HL-60/S4 (cell line): Measurements from ENCODE around the gene CNNM4.

ENCODE experiments used
- in situ Hi-C: fragments of 300-500 bp; cut with MboI; formaldehyde crosslinking; loops from 2 replicates; pipeline ENCODE4 v1.14.3; 2022; ENCODE audit warnings: low sequenced_read_pairs

Gene CNNM4

GRCh38 chr2:96760036-96760985 is at the start of gene CNNM4:
TSS of gene CNNM4 (plus strand) at chr2:96760902. CDS start at chr2:96761000, 98 bp downstream.
- in situ Hi-C loops, result no loop called here

DNA sequence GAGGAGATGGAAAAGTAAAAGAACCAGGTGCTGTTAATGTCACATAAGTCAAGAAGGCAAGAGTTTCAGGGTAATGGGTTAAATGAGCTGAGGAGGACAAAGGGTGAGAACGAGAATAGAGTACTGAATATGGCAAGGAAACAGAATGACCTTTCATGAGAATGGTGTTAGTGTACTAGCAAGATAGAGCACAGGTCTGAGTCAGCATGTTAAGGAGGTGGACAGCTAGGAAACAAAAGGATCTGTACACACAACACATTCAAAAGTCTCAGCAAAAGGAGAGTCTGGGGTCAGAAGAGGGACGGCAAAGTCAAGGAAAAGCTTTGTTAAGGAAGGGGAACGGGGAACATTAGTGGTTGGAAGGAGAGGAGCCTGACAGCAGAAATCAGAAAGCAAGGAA is 49.7 kb upstream of the CNNM4 start:
- in situ Hi-C loops, result no loop called here

DNA sequence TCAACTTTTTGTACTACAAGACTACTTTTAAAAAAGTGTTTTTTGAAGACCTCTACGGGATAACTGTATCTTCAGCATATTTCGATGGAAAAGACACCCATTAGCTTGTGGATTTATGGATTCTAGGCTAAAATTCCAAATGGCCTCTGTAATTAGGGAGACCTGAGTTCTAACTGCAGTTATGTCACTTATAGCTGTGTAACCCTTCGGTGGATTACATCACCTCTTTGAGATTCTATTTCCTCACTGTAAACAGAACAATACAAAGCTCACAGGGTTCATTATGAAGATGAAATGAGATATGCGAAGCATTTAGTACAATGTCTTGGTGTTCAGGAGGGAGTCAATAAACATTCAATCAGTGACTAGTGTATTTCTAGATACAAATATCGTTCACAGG is 45.0 kb upstream of the CNNM4 start:
- in situ Hi-C loops, result no loop called here

- in situ Hi-C loops, result no loop called here
Observed at GRCh38 chr2:96716388-96716787, 44.3 kb upstream of the CNNM4 start.

DNA sequence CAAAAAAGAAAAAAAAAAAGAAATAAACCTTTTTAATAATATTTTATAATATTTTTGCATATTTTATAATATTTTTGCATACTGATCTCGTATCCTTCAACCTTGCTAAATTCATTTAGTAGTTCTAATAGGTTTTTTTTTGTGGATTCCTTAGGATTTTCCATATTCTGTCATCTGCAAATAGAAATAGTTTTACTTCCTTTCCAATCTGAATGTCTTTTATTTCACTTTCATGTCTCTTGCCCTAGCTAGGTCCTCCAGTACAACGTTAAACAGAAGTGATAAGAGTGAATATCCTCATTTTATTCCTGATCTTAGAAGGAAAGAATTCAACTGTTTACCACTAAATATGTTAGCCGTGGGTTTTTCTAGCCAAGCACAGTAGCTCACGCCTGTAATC is 34.6 kb upstream of the CNNM4 start:
- in situ Hi-C loops, result no loop called here

GRCh38 chr2:96727431-96727830 is 33.3 kb upstream of the CNNM4 start:
- in situ Hi-C loops, result no loop called here

GRCh38 chr2:96729748-96730147 is 31.0 kb upstream of the CNNM4 start:
- in situ Hi-C loops, result no loop called here

DNA sequence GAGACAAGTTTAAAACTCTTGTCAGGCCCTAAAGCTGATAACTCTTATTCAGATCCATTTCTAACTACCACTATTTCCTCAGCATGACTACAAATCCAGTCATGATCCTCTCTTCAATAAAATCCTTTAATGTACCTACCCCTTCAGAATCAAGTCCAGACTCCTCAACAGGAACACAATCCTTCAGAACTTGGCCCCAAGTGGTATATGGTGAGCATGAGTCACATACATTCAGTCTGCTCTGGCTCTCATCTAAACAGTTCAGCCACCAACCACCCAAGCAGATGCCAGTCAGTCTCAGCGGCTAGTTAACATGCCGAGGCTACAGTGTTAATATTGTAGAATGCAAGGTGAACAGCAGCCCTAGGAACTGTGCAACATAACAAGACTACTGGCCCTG is 30.5 kb upstream of the CNNM4 start:
- in situ Hi-C loops, result no loop called here

DNA sequence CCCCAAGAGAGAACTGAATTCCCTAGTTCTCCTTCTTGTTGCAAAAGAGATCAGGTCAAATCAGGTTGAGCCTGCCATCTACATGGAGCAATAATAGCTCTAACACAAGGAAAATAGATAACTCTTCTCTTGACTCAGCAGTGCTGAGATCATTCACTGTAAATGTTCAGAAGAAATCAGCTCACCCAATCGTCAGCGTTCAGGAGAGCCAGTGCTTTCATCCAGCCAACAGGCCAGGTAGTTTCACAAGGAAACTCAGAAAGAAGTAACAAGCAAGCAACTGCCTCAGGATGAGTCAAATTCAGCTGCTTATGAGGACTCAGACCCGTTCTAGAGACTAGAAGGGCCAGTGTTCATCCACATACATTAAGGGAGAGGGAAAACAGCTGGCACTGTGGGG is 26.8 kb upstream of the CNNM4 start:
- in situ Hi-C loops, result no loop called here

DNA sequence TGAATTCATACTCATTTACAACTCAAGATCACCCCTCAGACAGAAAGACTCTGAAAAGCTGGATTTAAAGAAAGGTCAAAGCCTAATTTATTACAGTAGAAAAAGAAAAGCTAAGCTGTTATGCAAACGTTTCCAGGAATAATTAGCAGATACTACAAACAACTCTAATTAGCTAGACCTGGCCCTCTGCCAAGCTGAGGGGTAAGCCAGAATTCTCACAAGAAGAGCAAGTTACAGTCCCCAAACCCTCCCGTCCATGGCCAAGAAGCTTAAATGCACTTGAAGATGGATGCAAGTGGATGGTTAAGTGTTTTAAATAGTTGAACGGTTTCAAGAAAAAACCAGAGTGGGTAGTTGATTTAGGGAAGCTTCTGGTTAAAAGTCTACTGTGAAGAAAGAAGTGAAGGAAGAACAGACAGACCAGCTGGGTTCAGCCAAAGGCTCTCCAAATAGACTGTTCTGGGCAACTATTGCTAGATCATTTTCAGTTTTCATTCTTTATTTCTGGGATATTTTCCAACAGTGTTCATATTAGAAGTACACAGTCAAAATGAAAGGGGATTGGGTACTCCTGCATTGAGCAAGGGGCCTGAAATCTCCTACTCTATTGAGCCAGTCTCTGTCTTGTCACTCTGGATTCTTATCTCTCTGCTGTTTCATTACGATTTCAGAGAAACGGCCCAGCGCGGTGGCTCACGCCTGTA is 25.7 kb upstream of the CNNM4 start:
- in situ Hi-C loops, result no loop called here

- in situ Hi-C loops, result no loop called here
Observed at GRCh38 chr2:96737251-96737650, 23.5 kb upstream of the CNNM4 start.

- in situ Hi-C loops, result no loop called here
Observed at GRCh38 chr2:96737831-96738230, 22.9 kb upstream of the CNNM4 start.

DNA sequence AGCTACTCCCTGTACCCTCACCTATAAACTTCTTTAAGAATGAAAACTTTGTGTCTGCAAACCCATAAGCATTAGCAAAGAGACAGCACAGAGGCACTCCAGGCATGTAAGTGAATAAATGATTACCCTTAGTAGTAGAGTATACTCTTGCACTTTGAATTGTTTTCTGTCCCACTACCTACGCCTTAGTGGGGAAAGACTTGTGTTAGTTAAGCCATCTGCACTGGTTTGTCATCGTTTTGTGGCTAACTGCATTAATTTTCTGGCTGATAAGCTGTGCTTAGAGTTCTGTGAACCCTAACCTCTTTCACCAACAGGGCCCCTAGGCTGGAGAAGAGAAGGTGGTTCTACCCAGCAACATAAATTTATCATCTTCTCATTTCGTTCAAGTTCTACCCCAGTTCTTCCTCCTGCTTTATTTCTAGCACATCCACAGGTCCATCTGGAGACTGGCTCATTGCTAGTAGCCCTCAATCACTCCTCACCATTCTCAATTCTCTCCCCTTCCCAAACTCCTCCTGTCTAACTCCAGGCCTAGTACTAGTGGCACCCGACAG is 21.5 kb upstream of the CNNM4 start:
- in situ Hi-C loops, result no loop called here

- in situ Hi-C loops, result no loop called here
Observed at GRCh38 chr2:96739633-96740428, 20.9 kb upstream of the CNNM4 start, which contains the start of gene LMAN2L. TSS of gene LMAN2L (minus strand) at chr2:96740064. CDS start at chr2:96740040, 24 bp downstream.

GRCh38 chr2:96747061-96747617 is 13.6 kb upstream of the CNNM4 start:
- in situ Hi-C loops, result no loop called here

DNA sequence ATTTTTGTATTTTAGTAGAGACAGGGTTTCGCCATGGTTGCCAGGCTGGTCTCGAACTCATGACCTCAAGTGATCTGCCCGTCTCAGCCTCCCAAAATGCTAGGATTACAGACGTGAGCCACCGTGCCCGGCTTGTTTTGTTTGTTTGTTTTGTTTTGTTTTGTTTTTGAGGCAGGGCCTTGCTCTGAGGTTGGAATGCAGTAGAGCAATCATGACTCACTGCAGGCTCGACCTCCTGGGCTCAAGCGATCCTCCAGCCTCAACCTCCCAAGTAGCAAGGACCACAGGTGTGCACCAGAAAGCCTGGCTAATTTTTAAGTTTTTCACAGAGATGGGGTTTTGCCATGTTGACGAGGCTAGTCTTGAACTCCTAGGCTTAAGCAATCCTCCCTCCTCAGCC is 8.9 kb upstream of the CNNM4 start:
- in situ Hi-C loops, result no loop called here

- in situ Hi-C loops, result no loop called here
Observed at GRCh38 chr2:96753661-96754282, 6.9 kb upstream of the CNNM4 start.

- in situ Hi-C loops, result no loop called here
Observed at GRCh38 chr2:96754317-96754716, 6.4 kb upstream of the CNNM4 start.

DNA sequence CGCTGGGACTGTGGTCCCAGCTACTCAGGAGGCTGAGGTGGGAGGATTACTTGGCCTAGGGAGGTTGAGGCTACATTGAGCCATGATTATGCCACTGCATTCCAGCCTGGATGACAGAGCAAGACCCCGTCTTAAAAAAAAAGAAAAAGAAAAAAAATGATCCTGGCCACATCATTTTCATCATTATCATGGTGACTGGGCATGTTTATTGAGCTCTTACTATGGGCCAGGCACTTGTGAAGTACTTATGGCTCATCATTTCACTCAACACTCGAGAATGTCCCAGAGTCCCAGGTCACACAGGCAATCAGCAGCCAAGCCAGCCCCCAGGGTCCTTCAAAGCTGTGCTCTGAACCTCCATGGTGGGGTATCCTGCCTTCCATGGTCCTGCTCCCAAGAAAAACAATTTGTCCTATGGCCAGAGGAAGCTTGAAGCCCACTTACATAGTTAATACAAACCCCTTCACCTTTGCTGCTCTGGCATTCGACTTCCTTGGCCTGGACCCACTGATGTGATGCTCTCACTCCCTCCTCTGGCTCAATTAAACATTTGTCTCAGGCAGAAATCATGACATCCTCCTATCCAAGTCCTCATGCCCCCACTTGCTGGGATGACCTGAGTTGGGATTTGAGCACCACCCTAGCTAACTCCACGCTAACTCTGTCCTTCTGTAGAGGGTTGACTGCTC is 3.8 kb upstream of the CNNM4 start:
- in situ Hi-C loops, result no loop called here

DNA sequence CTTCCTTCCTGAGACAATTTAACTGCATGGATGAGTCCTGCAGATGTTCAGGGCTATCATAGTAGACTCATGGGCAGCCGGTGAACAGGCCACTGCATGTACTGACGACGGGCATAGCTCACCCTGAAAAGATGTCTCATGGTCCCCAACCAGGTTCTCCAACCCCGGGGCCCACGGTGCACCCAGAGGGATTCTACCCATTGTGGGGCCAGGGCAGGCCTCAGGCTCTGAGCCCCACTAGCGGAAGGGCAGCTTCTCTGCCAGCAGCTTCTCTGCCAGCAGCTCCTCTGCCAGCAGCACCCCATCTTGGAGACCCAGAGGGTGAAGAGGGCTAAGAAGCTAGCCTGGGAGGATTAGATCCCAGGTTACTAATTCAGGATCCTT is 3.2 kb upstream of the CNNM4 start:
- in situ Hi-C loops, result no loop called here
